ENCODE measurements around the gene SYT6.

The SYT6 gene

GRCh38 chr1:114155706-114156105 is 2.0 kb upstream of the SYT6 start:
- no peak overlapping the region for H3K27ac ChIP-seq
- DNase-seq (ENCODE audit: low read depth, low spot score) = no peak

DNA sequence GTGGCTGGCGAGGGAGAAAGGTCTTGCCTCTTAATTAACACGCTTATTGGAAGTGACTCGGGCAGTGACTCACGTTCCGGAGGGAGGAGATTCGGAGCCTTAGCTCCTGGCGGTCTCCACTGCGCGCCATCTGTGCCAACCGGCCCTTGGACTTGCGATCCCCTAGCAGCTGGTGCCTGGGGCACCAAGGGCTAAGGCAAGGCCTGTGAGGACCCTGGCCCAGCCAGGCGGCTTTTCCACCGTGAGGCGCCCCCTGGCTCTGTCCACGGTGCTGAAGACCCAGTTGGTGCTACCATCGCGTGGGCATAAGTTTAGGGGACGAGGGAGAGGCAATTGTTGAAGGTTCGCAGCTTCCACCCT is 1.3 kb upstream of the SYT6 start:
- DNase-seq (ENCODE audit: low read depth, low spot score) = no peak
- H3K27ac ChIP-seq = no peak overlapping the region

DNA sequence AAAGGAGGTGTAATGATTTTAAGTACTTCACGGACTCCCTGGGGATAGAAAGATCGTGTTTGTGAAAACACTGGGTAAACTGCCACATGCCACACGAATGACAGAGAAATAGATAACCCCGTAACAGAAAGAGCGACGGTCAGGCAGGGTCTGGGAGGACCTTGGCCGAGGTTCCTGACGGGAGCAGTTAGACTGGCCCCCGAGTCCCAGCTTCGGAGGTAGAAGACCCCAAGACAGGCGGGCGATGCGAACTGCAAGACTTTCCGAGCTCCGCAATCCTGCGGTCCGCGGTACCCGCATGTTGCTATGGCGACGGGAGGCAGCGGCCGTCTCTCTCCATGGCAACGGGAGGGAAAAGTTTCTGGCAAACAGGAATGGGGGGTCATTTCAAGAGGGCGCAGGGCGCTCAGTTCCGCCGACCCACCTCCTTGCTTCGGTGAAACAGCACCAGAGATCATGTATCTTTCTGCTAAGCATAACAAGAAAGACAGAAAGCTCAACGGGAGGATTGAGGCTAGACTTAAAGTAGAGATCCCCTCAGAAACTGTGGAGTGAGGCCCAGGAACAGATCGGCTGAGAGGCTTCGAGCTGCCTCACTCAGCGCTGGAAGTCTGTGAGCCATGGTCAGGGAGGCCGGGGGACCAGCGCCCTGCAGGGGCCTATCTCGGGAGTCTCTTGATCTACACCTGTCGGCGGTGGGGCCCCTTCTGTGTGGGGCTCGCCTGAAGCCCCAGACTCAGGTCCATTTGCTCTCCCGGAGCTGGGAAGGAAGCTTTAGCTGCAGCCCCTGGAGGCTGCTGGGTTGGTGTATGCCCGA is 685 bp upstream of the SYT6 start:
- no peak for DNase-seq (ENCODE audit: low read depth, low spot score)
- H3K27ac ChIP-seq = no peak overlapping the region

GRCh38 chr1:114152508-114153260 is 985 bp downstream of the SYT6 start:
- no peak overlapping the region for H3K27ac ChIP-seq
- no peak for DNase-seq (ENCODE audit: low read depth, low spot score)

GRCh38 chr1:114152089-114152507 is 1.6 kb downstream of the SYT6 start:
- no peak overlapping the region for H3K27ac ChIP-seq
- DNase-seq (ENCODE audit: low read depth, low spot score) = no peak

- no peak for DNase-seq (ENCODE audit: low read depth, low spot score)
- no peak overlapping the region for H3K27ac ChIP-seq
Measured at GRCh38 chr1:114150016-114150415, 3.7 kb downstream of the SYT6 start.

DNA sequence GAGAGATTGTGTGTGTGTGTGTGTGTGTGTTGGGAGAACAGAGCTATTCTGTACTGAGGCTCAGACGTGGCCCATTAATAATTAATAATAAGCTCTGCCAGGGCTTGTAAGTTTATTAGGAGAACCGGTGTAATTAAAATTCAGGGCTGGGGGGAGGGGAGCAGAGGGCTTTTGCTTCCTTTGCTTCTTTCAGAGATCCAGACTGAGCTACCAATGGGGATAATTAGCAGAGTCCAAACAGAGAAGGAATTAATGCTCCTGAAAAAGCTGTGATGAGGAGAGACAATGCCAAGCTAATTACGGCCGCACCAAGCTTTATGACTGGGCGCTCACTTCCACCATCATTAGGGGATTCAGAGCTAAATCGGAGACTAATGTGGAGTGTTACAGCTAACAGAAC is 4.5 kb downstream of the SYT6 start:
- DNase-seq (ENCODE audit: low read depth, low spot score) = no peak
- H3K27ac ChIP-seq = no peak overlapping the region

DNA sequence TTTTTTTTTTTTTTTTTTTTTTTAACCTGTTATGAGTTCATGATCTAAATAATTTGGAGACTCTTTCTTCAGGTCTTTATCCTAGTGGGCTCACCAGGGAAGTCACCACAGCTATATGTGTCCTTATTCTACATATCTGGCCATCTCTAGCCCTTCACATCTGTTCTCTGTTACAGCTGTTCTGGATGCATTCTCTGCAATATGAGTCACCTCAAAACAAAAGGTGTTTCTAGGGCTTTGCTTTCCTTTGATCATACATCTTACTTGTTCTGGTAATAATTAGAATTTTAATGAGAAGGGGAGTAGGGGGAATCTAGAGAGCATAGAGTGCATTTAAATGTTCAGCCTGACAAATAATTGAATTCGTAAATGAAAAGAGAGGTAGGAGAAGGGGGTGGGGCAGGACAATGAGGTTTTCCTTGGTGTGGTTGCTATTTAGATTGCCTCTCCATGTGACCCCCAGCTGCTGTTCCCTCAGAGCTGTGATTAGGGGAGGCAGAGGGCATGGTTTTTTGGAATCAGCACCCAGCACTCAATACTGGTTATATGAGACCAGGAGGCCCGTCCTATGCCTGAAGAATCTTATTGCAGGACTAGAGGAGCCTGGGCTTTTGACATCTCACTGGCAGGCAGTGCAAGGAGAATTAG is 8.0 kb downstream of the SYT6 start:
- DNase-seq (ENCODE audit: low read depth, low spot score) = no peak
- no peak overlapping the region for H3K27ac ChIP-seq

- no peak overlapping the region for H3K27ac ChIP-seq
- DNase-seq (ENCODE audit: low read depth, low spot score) = no peak
Measured at GRCh38 chr1:114144016-114144415, 9.7 kb downstream of the SYT6 start.

DNA sequence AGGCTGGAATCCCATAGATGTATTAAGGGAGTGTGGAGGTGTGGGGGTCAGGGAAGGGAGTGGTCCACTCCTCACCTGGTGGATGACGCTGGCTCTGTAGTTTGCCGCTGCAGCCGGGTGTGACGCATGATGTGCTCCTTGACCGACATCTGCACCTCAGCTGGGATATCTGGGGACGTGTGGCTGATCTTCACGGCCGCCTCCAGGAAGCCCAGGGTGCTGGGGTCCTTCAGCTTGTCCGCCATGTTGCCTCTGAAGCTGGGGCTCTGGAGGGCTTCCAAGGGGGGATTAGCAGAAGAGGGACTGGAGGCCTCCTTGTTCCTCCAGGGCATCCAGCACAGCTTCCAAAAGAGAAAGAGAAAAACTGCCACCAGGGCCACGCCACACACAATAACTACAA is 14.1 kb downstream of the SYT6 start:
- no peak overlapping the region for H3K27ac ChIP-seq
- DNase-seq (ENCODE audit: low read depth, low spot score) = no peak

DNA sequence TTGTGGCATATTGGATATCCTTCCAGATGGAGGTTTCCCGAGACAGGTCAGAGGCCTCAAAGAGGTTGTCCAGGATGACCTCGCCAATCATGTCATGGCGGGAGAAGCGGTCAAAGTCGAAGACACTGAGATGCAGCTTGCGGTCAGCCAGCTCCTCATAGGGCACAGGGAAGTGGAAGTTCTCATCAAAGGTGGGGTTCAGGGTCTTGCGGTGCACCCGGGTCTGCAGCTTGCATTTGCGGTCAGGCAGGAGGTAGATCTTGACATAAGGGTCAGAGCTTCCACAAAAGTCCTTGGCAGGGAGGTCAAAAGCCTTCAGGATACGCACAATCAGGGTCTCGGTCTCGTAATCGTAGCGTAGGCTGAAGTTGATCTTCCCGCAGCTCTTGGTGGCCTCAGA is 16.2 kb downstream of the SYT6 start:
- DNase-seq (ENCODE audit: low read depth, low spot score) = no peak
- H3K27ac ChIP-seq = no peak overlapping the region

- DNase-seq (ENCODE audit: low read depth, low spot score) = no peak
- no peak overlapping the region for H3K27ac ChIP-seq
Measured at GRCh38 chr1:114135786-114136185, 17.9 kb downstream of the SYT6 start.

GRCh38 chr1:114134518-114134917 is 19.2 kb downstream of the SYT6 start:
- H3K27ac ChIP-seq = no peak overlapping the region
- DNase-seq (ENCODE audit: low read depth, low spot score) = no peak

DNA sequence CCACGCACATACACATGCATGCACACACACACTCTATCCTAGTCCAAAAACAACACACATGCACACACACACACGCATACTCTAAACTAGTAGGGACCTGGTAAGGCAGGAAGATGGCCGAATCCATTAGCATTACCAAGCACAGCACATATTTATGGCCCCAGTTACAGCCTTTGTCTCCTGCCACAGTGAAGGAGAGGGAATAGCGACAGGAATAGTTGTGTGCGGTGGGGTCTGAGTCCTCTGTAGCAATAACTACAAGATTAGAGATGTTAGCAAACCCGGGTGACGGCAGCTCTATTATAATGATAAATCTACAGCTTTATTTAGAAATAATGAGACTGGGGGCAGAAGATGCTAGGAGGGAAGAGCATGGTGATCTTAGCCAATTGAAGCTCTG is 20.5 kb downstream of the SYT6 start:
- DNase-seq (ENCODE audit: low read depth, low spot score) = no peak
- no peak overlapping the region for H3K27ac ChIP-seq

GRCh38 chr1:114131526-114132220 is 22.0 kb downstream of the SYT6 start:
- no peak overlapping the region for H3K27ac ChIP-seq
- DNase-seq (ENCODE audit: low read depth, low spot score) = no peak

- DNase-seq (ENCODE audit: low read depth, low spot score) = no peak
- no peak overlapping the region for H3K27ac ChIP-seq
Measured at GRCh38 chr1:114130846-114131525, 22.7 kb downstream of the SYT6 start.

GRCh38 chr1:114130213-114130612 is 23.5 kb downstream of the SYT6 start:
- DNase-seq (ENCODE audit: low read depth, low spot score) = no peak
- H3K27ac ChIP-seq = no peak overlapping the region

DNA sequence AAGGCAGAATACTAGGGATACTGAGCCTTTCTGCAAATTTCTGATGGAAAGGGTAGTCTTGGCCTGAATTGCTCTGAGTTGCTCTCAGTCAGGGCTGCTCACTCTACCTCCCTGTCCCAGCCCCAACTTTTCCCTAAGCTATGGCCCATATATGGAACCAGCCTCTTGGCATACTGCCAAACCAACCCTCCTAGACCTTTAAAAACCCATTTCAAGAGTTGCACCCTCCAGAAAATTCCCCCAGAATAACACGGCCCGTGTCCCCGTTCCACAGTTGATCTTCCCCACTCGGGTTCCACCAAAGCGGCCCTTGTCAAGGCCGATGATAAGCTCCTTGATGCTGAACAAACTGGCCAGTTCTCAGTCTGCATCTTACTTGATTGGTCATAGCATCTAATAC is 25.4 kb downstream of the SYT6 start:
- no peak overlapping the region for H3K27ac ChIP-seq
- DNase-seq (ENCODE audit: low read depth, low spot score) = no peak

DNA sequence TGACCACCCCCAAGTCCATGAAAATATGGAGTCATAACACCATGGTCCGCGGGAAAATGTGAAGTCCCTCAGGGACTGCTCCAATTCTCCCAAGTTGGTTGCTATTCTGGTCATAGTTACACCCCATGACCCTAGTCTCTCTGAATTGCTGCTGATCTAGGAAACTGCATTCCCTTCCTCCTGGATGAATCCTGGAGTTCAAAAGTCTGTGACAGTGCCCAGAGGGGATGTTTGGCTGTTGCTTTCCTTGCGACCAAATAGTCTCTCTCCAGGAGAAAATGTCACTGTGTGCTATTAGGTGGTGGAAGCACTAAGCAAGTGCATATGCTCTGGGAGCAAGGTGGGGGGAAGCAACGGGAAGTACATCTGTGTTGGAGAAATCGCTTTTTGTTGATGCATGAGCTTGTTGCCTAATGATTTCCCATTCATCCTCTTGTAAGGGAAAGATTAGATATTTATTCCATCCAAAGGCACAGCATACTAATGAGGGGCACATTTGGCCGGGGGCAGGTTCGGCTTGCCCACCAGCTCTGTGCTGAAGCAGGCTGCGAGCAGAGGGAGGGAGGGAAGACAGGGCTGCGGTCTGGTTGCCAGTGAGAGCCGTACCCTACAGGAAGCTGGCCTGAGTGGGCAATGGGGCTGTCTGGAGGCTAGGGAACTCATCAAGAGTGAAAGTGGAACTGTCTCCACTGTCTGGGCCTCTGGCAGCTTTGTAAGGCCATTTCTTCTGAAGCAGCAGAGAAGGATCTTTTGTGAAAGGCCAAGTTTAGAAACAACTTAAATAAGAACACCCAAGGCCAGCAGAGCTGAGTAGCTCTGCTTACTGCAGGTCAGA is 27.2 kb downstream of the SYT6 start:
- DNase-seq (ENCODE audit: low read depth, low spot score) = no peak
- no peak overlapping the region for H3K27ac ChIP-seq
